Omental fat pad (tissue), 4 donors: ENCODE results near the gene VMP1. TPM values are rescaled to one million over a fixed set of nuclear protein-coding genes. Genes with fewer than 3 reads are reported as not detected.
"Not testable (repeated sequence)": the region's sequence is repeated elsewhere in the genome, so short reads cannot be mapped to it uniquely, and the experiment has no call there.

Experiments
- ATAC-seq: fragments of 150-250 bp; one replicate; pipeline ENCODE4 v1.9.1; 2016; ENCODE audit warnings: mild to moderate bottlenecking, moderate library complexity; ENCODE audit not compliant: low FRiP score
- DNase-seq: peaks from one replicate; pipeline ENCODE4 v3.0.0-alpha.2; 2019; ENCODE audit warnings: low spot score
- total RNA-seq, 4 donors: library from RNA; depleted of rRNA; stranded (reverse); fragments of >200 nt; gene quantifications; one replicate each; pipeline ENCODE4 v1.1.0, GENCODE V29; 2016
- TF ChIP-seq, protein P1 (sequence below), 3 donors: fragments of 450-650 bp; IDR thresholded peaks; one replicate each; pipeline ENCODE4 v1.5.1; 2016 to 2017; ENCODE audit warnings: antibody characterized with exemption in 3 of 3, mild to moderate bottlenecking in 3 of 3, moderate library complexity in 2 of 3

Gene VMP1
- total RNA-seq, 4 donors from 2014 or later, result 169 to 476 (median 278) TPM

DNA sequence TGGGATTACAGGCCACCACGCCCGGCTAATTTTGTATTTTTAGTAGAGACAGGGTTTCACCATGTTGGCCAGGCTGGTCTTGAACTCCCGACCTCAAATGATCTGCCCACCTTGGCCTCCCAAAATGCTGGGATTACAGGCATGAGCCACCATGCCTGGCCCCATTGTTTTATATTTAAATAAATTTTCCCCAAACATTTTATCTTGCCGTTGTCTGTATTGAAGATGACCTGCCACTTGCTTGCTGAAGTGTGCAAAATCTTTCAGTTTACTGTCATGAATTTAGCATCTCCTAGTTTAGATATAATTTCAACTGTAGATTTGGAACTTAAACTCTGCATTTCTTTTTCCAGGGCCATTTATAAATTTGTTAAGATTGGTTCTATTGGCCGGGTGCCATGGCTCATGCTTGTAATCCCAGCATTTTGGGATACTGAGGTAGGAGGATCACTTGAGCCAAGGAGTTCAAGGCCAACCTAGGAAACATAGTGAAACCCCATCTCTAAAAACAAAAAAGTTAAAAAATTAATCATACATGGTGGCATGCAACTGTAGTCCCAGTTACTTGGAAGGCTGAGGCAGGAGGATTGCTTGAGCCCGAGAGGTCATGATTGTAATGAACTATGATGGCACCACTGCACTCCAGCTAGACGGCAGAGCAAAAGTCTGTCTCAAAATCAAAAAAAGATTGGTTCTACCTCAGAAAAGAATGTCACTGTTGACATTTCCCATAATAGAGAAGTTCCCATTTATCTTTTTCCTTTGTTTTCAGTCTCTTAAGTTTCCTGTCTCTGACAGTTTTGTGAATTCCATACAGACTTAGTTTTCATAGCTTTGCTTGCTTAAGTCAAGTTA lies 84.4 kb downstream of the VMP1 start:
- DNase-seq (no peak), ATAC-seq (no peak)
- TF ChIP-seq, protein P1, sequence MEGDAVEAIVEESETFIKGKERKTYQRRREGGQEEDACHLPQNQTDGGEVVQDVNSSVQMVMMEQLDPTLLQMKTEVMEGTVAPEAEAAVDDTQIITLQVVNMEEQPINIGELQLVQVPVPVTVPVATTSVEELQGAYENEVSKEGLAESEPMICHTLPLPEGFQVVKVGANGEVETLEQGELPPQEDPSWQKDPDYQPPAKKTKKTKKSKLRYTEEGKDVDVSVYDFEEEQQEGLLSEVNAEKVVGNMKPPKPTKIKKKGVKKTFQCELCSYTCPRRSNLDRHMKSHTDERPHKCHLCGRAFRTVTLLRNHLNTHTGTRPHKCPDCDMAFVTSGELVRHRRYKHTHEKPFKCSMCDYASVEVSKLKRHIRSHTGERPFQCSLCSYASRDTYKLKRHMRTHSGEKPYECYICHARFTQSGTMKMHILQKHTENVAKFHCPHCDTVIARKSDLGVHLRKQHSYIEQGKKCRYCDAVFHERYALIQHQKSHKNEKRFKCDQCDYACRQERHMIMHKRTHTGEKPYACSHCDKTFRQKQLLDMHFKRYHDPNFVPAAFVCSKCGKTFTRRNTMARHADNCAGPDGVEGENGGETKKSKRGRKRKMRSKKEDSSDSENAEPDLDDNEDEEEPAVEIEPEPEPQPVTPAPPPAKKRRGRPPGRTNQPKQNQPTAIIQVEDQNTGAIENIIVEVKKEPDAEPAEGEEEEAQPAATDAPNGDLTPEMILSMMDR (IDR thresholded peaks at IDR 0.05), result no peak

DNA sequence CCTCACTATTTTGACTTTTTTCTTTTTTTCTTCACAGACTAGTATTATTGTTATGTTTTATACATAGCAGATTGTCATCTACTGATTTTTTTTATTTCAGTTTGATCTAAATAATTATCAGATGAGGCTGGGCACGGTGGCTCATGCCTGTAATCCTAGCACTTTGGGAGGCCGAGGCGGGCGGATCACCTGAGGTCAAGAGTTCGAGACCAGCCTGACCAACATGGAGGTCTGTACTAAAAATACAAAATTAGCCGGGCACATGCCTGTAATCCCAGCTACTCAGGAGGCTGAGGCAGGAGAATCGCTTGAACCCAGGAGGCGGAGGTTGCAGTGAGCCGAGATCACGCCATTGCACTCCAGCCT lies 85.0 kb downstream of the VMP1 start:
- ATAC-seq, DNase-seq: not testable (repeated sequence)

GRCh38 chr17:59793205-59793604 lies 85.8 kb downstream of the VMP1 start:
- no peak for ATAC-seq
- no peak for DNase-seq
- TF ChIP-seq, protein P1 (IDR thresholded peaks at IDR 0.05), result no peak

DNA sequence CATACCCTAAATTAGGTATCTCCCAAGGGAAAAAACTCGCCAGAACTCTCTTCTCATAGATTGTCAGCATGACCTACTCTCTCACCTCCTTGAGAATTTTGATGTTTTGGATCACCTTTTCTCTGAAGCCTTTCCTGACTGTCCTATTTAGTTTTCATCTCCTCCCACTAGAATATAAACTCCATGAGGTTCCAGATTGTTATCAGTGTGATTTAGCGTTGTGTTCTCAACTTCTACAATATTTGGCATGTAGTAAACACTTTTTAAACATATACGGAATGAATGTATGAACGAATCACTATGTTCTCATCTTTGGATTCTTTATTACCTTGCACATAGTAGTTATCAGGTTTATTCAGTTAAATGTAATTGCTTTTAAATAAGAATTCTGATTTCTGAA lies 88.7 kb downstream of the VMP1 start:
- DNase-seq, result no peak
- TF ChIP-seq, protein P1 (IDR thresholded peaks at IDR 0.05), result no peak
- no peak for ATAC-seq

DNA sequence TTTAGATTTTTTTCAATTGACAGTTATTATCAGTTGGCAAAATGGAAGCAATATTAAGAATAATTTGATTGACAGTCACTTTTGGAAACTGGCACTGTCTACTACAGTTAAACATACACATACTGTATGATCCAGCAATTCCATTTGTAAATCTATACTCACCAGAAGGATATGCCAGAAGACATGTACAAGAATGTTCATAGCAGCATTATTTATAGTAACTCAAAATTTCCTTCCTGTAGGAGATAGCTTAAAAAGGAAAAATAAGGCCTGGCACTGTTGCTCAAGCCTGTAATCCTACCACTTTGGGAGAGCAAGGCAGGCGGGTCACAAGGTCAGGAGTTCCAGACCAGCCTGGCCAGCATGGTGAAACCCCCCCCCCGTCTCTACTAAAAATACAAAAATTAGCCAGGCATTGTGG lies 89.3 kb downstream of the VMP1 start:
- DNase-seq, result no peak
- no peak for ATAC-seq
- TF ChIP-seq, protein P1 (IDR thresholded peaks at IDR 0.05), result no peak

GRCh38 chr17:59798111-59798510 lies 90.7 kb downstream of the VMP1 start:
- DNase-seq (no peak), ATAC-seq (no peak)
- TF ChIP-seq, protein P1 (IDR thresholded peaks at IDR 0.05), result no peak

DNA sequence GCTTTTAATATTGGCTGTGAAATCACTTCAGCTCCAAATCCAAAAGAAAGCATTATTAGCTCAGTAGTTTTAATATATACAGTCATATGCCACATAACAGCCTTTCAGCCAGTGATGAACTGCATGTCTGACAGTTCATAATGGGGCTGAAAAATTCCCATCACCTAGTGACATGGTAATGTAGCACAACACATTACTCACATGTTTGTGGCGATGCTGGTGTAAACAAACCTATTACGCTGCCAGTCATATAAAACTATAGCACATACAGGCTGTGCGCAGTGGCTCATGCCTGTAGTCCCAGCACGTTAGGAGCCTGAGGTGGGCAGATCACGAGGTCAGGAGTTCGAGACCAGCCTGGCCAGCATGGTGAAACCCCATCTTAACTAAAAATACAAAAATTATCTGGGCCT lies 93.1 kb downstream of the VMP1 start:
- no peak for ATAC-seq
- no peak for DNase-seq
- TF ChIP-seq, protein P1 (IDR thresholded peaks at IDR 0.05), result no peak
